NCI-H345 treated with DMSO at 0.1 percent for 48 hours (cell line): ENCODE measurements around the gene POLA2.
"Not testable (repeated sequence)": the region's sequence is repeated elsewhere in the genome, so short reads cannot be mapped to it uniquely, and the experiment has no call there.

Experiments used
- DNase-seq: peaks from one replicate; lab custom pipeline; 2025; ENCODE audit not compliant: unreplicated experiment; lab: John Stamatoyannopoulos, UW

The POLA2 gene

GRCh38 chr11:65261591-65262380 is at the start of gene POLA2:
Gene POLA2, plus strand, starts transcription at chr11:65261962. Its CDS starts 331 bp downstream, at chr11:65262293.
- peak; percentile 89 for DNase-seq

GRCh38 chr11:65212226-65212801 is 49.4 kb upstream of the POLA2 start:
- DNase-seq = no peak

- DNase-seq = peak; percentile 7
These were observed 48.2 kb upstream of the POLA2 start for GRCh38 chr11:65213322-65214211.

- no peak for DNase-seq
These were observed 47.4 kb upstream of the POLA2 start for GRCh38 chr11:65214212-65214845.

- no peak for DNase-seq
These were observed 46.2 kb upstream of the POLA2 start for GRCh38 chr11:65215441-65216076.

- no peak for DNase-seq
These were observed 44.9 kb upstream of the POLA2 start for GRCh38 chr11:65216830-65217229.

GRCh38 chr11:65217441-65218423 is 44.0 kb upstream of the POLA2 start:
- no peak for DNase-seq

- DNase-seq = no peak
These were observed 43.3 kb upstream of the POLA2 start for GRCh38 chr11:65218446-65218845.

GRCh38 chr11:65219930-65220213 is 41.9 kb upstream of the POLA2 start:
- no peak for DNase-seq

GRCh38 chr11:65221026-65221425 is 40.7 kb upstream of the POLA2 start:
- DNase-seq = no peak

GRCh38 chr11:65223011-65223410 is 38.8 kb upstream of the POLA2 start:
- DNase-seq = no peak

- DNase-seq = no peak
These were observed 36.9 kb upstream of the POLA2 start for GRCh38 chr11:65224930-65225278.

- no peak for DNase-seq
These were observed 36.3 kb upstream of the POLA2 start for GRCh38 chr11:65225279-65226102.

- no peak for DNase-seq
These were observed 35.7 kb upstream of the POLA2 start for GRCh38 chr11:65226103-65226442.

- DNase-seq = no peak
These were observed 33.9 kb upstream of the POLA2 start for GRCh38 chr11:65227879-65228278.

GRCh38 chr11:65236194-65237059 is 25.3 kb upstream of the POLA2 start:
- DNase-seq = no peak

GRCh38 chr11:65238302-65238701 is 23.5 kb upstream of the POLA2 start:
- DNase-seq = not testable (repeated sequence)

GRCh38 chr11:65241134-65241533 is 20.6 kb upstream of the POLA2 start:
- no peak for DNase-seq
